ENCODE measurements around the gene LRPAP1.
"Not testable (repeated sequence)": the region's sequence is repeated elsewhere in the genome, so short reads cannot be mapped to it uniquely, and the experiment has no call there.

Gene LRPAP1

GRCh38 chr4:3514221-3514780 is 17.9 kb downstream of the LRPAP1 start:
- no peaks in the 10 kb centered on the region for H3K27me3 Mint-ChIP-seq
- H3K27ac Mint-ChIP-seq = no peak overlapping the region
- no peaks in the 10 kb centered on the region for H3K9me3 Mint-ChIP-seq
- ATAC-seq (ENCODE audit: low read depth) (no peak), DNase-seq (ENCODE audit: low spot score in 2 of 2) (no peak)
- peaks cover 42% of the 10 kb centered on the region for H3K36me3 Mint-ChIP-seq
- H3K4me3 Mint-ChIP-seq = no peak overlapping the region
- H3K4me1 Mint-ChIP-seq = no peaks in the 10 kb centered on the region

GRCh38 chr4:3513807-3514206 is 18.4 kb downstream of the LRPAP1 start:
- Mint-ChIP-seq H3K27ac (no peak overlapping the region), H3K36me3 (peaks cover 43% of the 10 kb centered on the region)
- ATAC-seq (ENCODE audit: low read depth) = no peak

GRCh38 chr4:3512719-3513118 is 19.5 kb downstream of the LRPAP1 start:
- Mint-ChIP-seq H3K36me3 (peaks cover 50% of the 10 kb centered on the region), H3K27me3 (no peaks in the 10 kb centered on the region), H3K9me3 (no peaks in the 10 kb centered on the region), H3K4me3 (no peak overlapping the region), H3K4me1 (no peaks in the 10 kb centered on the region), H3K27ac (peak overlapping the region; percentile 69)
- DNase-seq (ENCODE audit: low spot score in 2 of 2) (no peak), ATAC-seq (ENCODE audit: low read depth) (no peak)

More at GRCh38 chr4:3513807-3514206, 18.4 kb downstream of the LRPAP1 start:
- Mint-ChIP-seq H3K27me3 (no peaks in the 10 kb centered on the region), H3K4me3 (no peak overlapping the region), H3K4me1 (no peaks in the 10 kb centered on the region), H3K9me3 (no peaks in the 10 kb centered on the region)
- DNase-seq (ENCODE audit: low spot score in 2 of 2) = no peak

GRCh38 chr4:3512279-3512678 is 19.9 kb downstream of the LRPAP1 start:
- no peak overlapping the region for H3K4me3 Mint-ChIP-seq
- no peak overlapping the region for H3K27ac Mint-ChIP-seq
- H3K9me3 Mint-ChIP-seq = no peaks in the 10 kb centered on the region
- peaks cover 54% of the 10 kb centered on the region for H3K36me3 Mint-ChIP-seq
- DNase-seq (ENCODE audit: low spot score in 2 of 2) (no peak), ATAC-seq (ENCODE audit: low read depth) (no peak)
- no peaks in the 10 kb centered on the region for H3K4me1 Mint-ChIP-seq
- H3K27me3 Mint-ChIP-seq = no peaks in the 10 kb centered on the region

- H3K27me3 Mint-ChIP-seq; ATAC-seq (ENCODE audit: low read depth); H3K9me3 Mint-ChIP-seq; H3K4me1 Mint-ChIP-seq; H3K27ac Mint-ChIP-seq; DNase-seq (ENCODE audit: low spot score in 2 of 2); H3K4me3 Mint-ChIP-seq: not testable (repeated sequence)
- peaks cover 54% of the 10 kb centered on the region for H3K36me3 Mint-ChIP-seq
These were observed 20.6 kb downstream of the LRPAP1 start for GRCh38 chr4:3511601-3512000.

- no peak for ATAC-seq (ENCODE audit: low read depth)
- no peak for DNase-seq (ENCODE audit: low spot score in 2 of 2)
- no peaks in the 10 kb centered on the region for H3K4me1 Mint-ChIP-seq
- no peak overlapping the region for H3K27ac Mint-ChIP-seq
- peaks cover 53% of the 10 kb centered on the region for H3K36me3 Mint-ChIP-seq
- H3K4me3 Mint-ChIP-seq = no peak overlapping the region
- H3K9me3 Mint-ChIP-seq = no peaks in the 10 kb centered on the region
- no peaks in the 10 kb centered on the region for H3K27me3 Mint-ChIP-seq
These were observed 21.0 kb downstream of the LRPAP1 start for GRCh38 chr4:3511187-3511586.

- no peak overlapping the region for H3K4me3 Mint-ChIP-seq
- H3K27ac Mint-ChIP-seq = no peak overlapping the region
- no peaks in the 10 kb centered on the region for H3K9me3 Mint-ChIP-seq
- DNase-seq (ENCODE audit: low spot score in 2 of 2) (no peak), ATAC-seq (ENCODE audit: low read depth) (no peak)
- H3K36me3 Mint-ChIP-seq = peaks cover 50% of the 10 kb centered on the region
- no peaks in the 10 kb centered on the region for H3K27me3 Mint-ChIP-seq
- H3K4me1 Mint-ChIP-seq = no peaks in the 10 kb centered on the region
These were observed 21.7 kb downstream of the LRPAP1 start for GRCh38 chr4:3510481-3510880.

- no peak for DNase-seq (ENCODE audit: low spot score in 2 of 2)
- Mint-ChIP-seq H3K4me1 (no peaks in the 10 kb centered on the region), H3K9me3 (no peaks in the 10 kb centered on the region), H3K36me3 (peaks cover 50% of the 10 kb centered on the region), H3K27me3 (no peaks in the 10 kb centered on the region), H3K27ac (no peak overlapping the region), H3K4me3 (no peak overlapping the region)
- no peak for ATAC-seq (ENCODE audit: low read depth)
These were observed 23.7 kb downstream of the LRPAP1 start for GRCh38 chr4:3508542-3508941.

GRCh38 chr4:3505231-3505630 is 27.0 kb downstream of the LRPAP1 start:
- no peaks in the 10 kb centered on the region for H3K9me3 Mint-ChIP-seq
- no peaks in the 10 kb centered on the region for H3K27me3 Mint-ChIP-seq
- H3K27ac Mint-ChIP-seq = no peak overlapping the region
- H3K4me1 Mint-ChIP-seq = peaks cover 3% of the 10 kb centered on the region
- ATAC-seq (ENCODE audit: low read depth) (no peak), DNase-seq (ENCODE audit: low spot score in 2 of 2) (no peak)
- peaks cover 31% of the 10 kb centered on the region for H3K36me3 Mint-ChIP-seq
- H3K4me3 Mint-ChIP-seq = no peak overlapping the region

GRCh38 chr4:3502941-3503936 is 29.0 kb downstream of the LRPAP1 start:
- ATAC-seq (ENCODE audit: low read depth) (no peak), DNase-seq (ENCODE audit: low spot score in 2 of 2) (no peak)
- Mint-ChIP-seq H3K27ac (peak overlapping the region; percentile 7), H3K4me1 (peaks cover 3% of the 10 kb centered on the region), H3K27me3 (no peaks in the 10 kb centered on the region), H3K9me3 (no peaks in the 10 kb centered on the region), H3K4me3 (no peak overlapping the region), H3K36me3 (peaks cover 21% of the 10 kb centered on the region)

GRCh38 chr4:3501825-3502425 is 30.3 kb downstream of the LRPAP1 start:
- H3K27me3 Mint-ChIP-seq = no peaks in the 10 kb centered on the region
- H3K4me1 Mint-ChIP-seq = peaks cover 6% of the 10 kb centered on the region
- DNase-seq (ENCODE audit: low spot score in 2 of 2) (no peak), ATAC-seq (ENCODE audit: low read depth) (no peak)
- H3K36me3 Mint-ChIP-seq = peaks cover 15% of the 10 kb centered on the region
- H3K27ac Mint-ChIP-seq = no peak overlapping the region
- H3K9me3 Mint-ChIP-seq = no peaks in the 10 kb centered on the region
- H3K4me3 Mint-ChIP-seq = no peak overlapping the region

- Mint-ChIP-seq H3K4me1 (peaks cover 8% of the 10 kb centered on the region), H3K27me3 (no peaks in the 10 kb centered on the region), H3K4me3 (no peak overlapping the region), H3K27ac (no peak overlapping the region), H3K9me3 (no peaks in the 10 kb centered on the region), H3K36me3 (peaks cover 15% of the 10 kb centered on the region)
- DNase-seq (ENCODE audit: low spot score in 2 of 2) (no peak), ATAC-seq (ENCODE audit: low read depth) (no peak)
These were observed 30.9 kb downstream of the LRPAP1 start for GRCh38 chr4:3501126-3501824.

GRCh38 chr4:3500634-3501101 is 31.6 kb downstream of the LRPAP1 start:
- no peak overlapping the region for H3K27ac Mint-ChIP-seq
- no peaks in the 10 kb centered on the region for H3K9me3 Mint-ChIP-seq
- H3K4me3 Mint-ChIP-seq = no peak overlapping the region
- peaks cover 8% of the 10 kb centered on the region for H3K4me1 Mint-ChIP-seq
- H3K36me3 Mint-ChIP-seq = peaks cover 15% of the 10 kb centered on the region
- ATAC-seq (ENCODE audit: low read depth) (no peak), DNase-seq (ENCODE audit: low spot score in 2 of 2) (no peak)
- no peaks in the 10 kb centered on the region for H3K27me3 Mint-ChIP-seq

GRCh38 chr4:3500111-3500510 is 32.1 kb downstream of the LRPAP1 start:
- H3K4me3 Mint-ChIP-seq = no peak overlapping the region
- no peak for DNase-seq (ENCODE audit: low spot score in 2 of 2)
- peaks cover 12% of the 10 kb centered on the region for H3K36me3 Mint-ChIP-seq
- H3K9me3 Mint-ChIP-seq = no peaks in the 10 kb centered on the region
- H3K27ac Mint-ChIP-seq = no peak overlapping the region
- peaks cover 8% of the 10 kb centered on the region for H3K4me1 Mint-ChIP-seq
- no peaks in the 10 kb centered on the region for H3K27me3 Mint-ChIP-seq
- no peak for ATAC-seq (ENCODE audit: low read depth)

Measured in memory B cell (primary cell).